ENCODE data around the gene KRT32. TPM values are rescaled to one million over a fixed set of nuclear protein-coding genes. Genes with fewer than 3 reads are reported as not detected.

KRT32 gene
- polyA plus RNA-seq, 1 donor (not counting 4 experiments of a cell fraction or from before 2014, with no cell fraction given): not detected

- Histone ChIP-seq H2AFZ (ENCODE audit: control insufficient read depth, low read length) (no peak overlapping the region), H3K4me3 (ENCODE audit: control insufficient read depth in 2 of 3, extremely low read depth in 1 of 3, insufficient read depth in 2 of 3, low read depth in 1 of 3, low read length in 3 of 3) (no peak overlapping the region), H4K20me1 (ENCODE audit: control insufficient read depth, extremely low read depth, insufficient read depth, low read length) (no peaks in the 10 kb centered on the region), H3K9me3 (ENCODE audit: control insufficient read depth, low read depth, low read length) (no peaks in the 10 kb centered on the region), H3K36me3 (ENCODE audit: control insufficient read depth in 2 of 2, extremely low read depth in 1 of 2, insufficient read depth in 2 of 2, low read length in 2 of 2) (no peaks in the 10 kb centered on the region), H3K27ac (ENCODE audit: control insufficient read depth, insufficient read depth, low read length) (peak overlapping the region; percentile 11), H3K4me1 (ENCODE audit: control insufficient read depth, extremely low read depth, insufficient read depth, low read length) (peaks cover 48% of the 10 kb centered on the region), H3K9me1 (ENCODE audit: control insufficient read depth, extremely low read depth, insufficient read depth, low read length) (peaks cover 2% of the 10 kb centered on the region), H3K9ac (ENCODE audit: control insufficient read depth, extremely low read depth, insufficient read depth, low read length) (no peak overlapping the region), H3K79me2 (ENCODE audit: control insufficient read depth, insufficient read depth, low read length) (no peaks in the 10 kb centered on the region), H3K27me3 (ENCODE audit: control insufficient read depth, extremely low read depth, insufficient read depth, low read length) (no peaks in the 10 kb centered on the region), H3K4me2 (ENCODE audit: control insufficient read depth, extremely low read depth, insufficient read depth, low read depth, low read length) (no peak overlapping the region)
- FAIRE-seq: no peak
- dilution Hi-C loops (cut with MboI; ENCODE audit: extremely low pct_ligation_motif_present, low sequenced_read_pairs): no loop called here
- DNase-seq (ENCODE audit: low read depth, low spot score): no peak
- TF ChIP-seq CTCF (optimal IDR thresholded peaks at IDR 0.05 in 1 of 3, IDR thresholded peaks at IDR 0.05 in 1 of 3, conservative IDR thresholded peaks at IDR 0.05 in 1 of 3; ENCODE audit: extremely low read depth in 1 of 3, insufficient read depth in 2 of 3, low read length in 3 of 3) (no peak), EZH2 (IDR thresholded peaks at IDR 0.05; ENCODE audit: low read length) (no peak)
These were observed 50.1 kb downstream of the KRT32 start for GRCh38 chr17:41417127-41417526.

GRCh38 chr17:41416479-41416878 is 50.7 kb downstream of the KRT32 start:
- H3K27ac ChIP-seq (ENCODE audit: control insufficient read depth, insufficient read depth, low read length): no peak overlapping the region
- no peak for DNase-seq (ENCODE audit: low read depth, low spot score)
- dilution Hi-C loops (cut with MboI; ENCODE audit: extremely low pct_ligation_motif_present, low sequenced_read_pairs): no loop called here
- H3K9me3 ChIP-seq (ENCODE audit: control insufficient read depth, low read depth, low read length): no peaks in the 10 kb centered on the region
- no peaks in the 10 kb centered on the region for H3K27me3 ChIP-seq (ENCODE audit: control insufficient read depth, extremely low read depth, insufficient read depth, low read length)
- H3K9ac ChIP-seq (ENCODE audit: control insufficient read depth, extremely low read depth, insufficient read depth, low read length): no peak overlapping the region
- peaks cover 44% of the 10 kb centered on the region for H3K4me1 ChIP-seq (ENCODE audit: control insufficient read depth, extremely low read depth, insufficient read depth, low read length)
- TF ChIP-seq CTCF (optimal IDR thresholded peaks at IDR 0.05 in 1 of 3, IDR thresholded peaks at IDR 0.05 in 1 of 3, conservative IDR thresholded peaks at IDR 0.05 in 1 of 3; ENCODE audit: extremely low read depth in 1 of 3, insufficient read depth in 2 of 3, low read length in 3 of 3) (no peak), EZH2 (IDR thresholded peaks at IDR 0.05; ENCODE audit: low read length) (no peak)
- no peaks in the 10 kb centered on the region for H3K79me2 ChIP-seq (ENCODE audit: control insufficient read depth, insufficient read depth, low read length)
- H3K36me3 ChIP-seq (ENCODE audit: control insufficient read depth in 2 of 2, extremely low read depth in 1 of 2, insufficient read depth in 2 of 2, low read length in 2 of 2): no peaks in the 10 kb centered on the region
- H3K4me3 ChIP-seq (ENCODE audit: control insufficient read depth in 2 of 3, extremely low read depth in 1 of 3, insufficient read depth in 2 of 3, low read depth in 1 of 3, low read length in 3 of 3): no peak overlapping the region
- no peaks in the 10 kb centered on the region for H4K20me1 ChIP-seq (ENCODE audit: control insufficient read depth, extremely low read depth, insufficient read depth, low read length)
- H3K9me1 ChIP-seq (ENCODE audit: control insufficient read depth, extremely low read depth, insufficient read depth, low read length): peaks cover 2% of the 10 kb centered on the region
- no peak overlapping the region for H2AFZ ChIP-seq (ENCODE audit: control insufficient read depth, low read length)
- no peak for FAIRE-seq
- no peak overlapping the region for H3K4me2 ChIP-seq (ENCODE audit: control insufficient read depth, extremely low read depth, insufficient read depth, low read depth, low read length)

Measured in keratinocyte (primary cell).